Renal pelvis (tissue), 4 donors: ENCODE measurements around the gene PCSK5. TPM values are rescaled to one million over a fixed set of nuclear protein-coding genes. Genes with fewer than 3 reads are reported as not detected.
"Not testable (repeated sequence)": the region's sequence is repeated elsewhere in the genome, so short reads cannot be mapped to it uniquely, and the experiment has no call there.

Source experiments
- DNase-seq: peaks from one replicate; pipeline ENCODE4 v3.0.0-alpha.2; 2013
- polyA plus RNA-seq, 3 donors: library from polyadenylated mRNA; unstranded; fragments of 120-200 nt; gene quantifications; one replicate each; pipeline ENCODE4 v1.2.1, GENCODE V29; 2013; ENCODE audit not compliant: insufficient read length in 3 of 3

The PCSK5 gene
- polyA plus RNA-seq, 3 donors = 13.4 to 18.7 (median 15.9) TPM

- peak; percentile 52 for DNase-seq
These were observed 70.1 kb downstream of the PCSK5 start for GRCh38 chr9:75960551-75960950.

GRCh38 chr9:75962013-75962661 lies 71.7 kb downstream of the PCSK5 start:
- no peak for DNase-seq

GRCh38 chr9:75962662-75963036 lies 72.2 kb downstream of the PCSK5 start:
- no peak for DNase-seq

- not testable (repeated sequence) for DNase-seq
These were observed 72.8 kb downstream of the PCSK5 start for GRCh38 chr9:75963321-75963720.

- no peak for DNase-seq
These were observed 74.0 kb downstream of the PCSK5 start for GRCh38 chr9:75964427-75964826.

GRCh38 chr9:75965231-75965630 lies 74.8 kb downstream of the PCSK5 start:
- no peak for DNase-seq

- DNase-seq = no peak
These were observed 77.1 kb downstream of the PCSK5 start for GRCh38 chr9:75967556-75967955.

GRCh38 chr9:75974016-75974766 lies 83.7 kb downstream of the PCSK5 start:
- DNase-seq = no peak

- no peak for DNase-seq
These were observed 84.6 kb downstream of the PCSK5 start for GRCh38 chr9:75975071-75975470.

GRCh38 chr9:75976549-75976948 lies 86.1 kb downstream of the PCSK5 start:
- DNase-seq = no peak

- no peak for DNase-seq
These were observed 88.9 kb downstream of the PCSK5 start for GRCh38 chr9:75979362-75979761.

- no peak for DNase-seq
These were observed 93.0 kb downstream of the PCSK5 start for GRCh38 chr9:75983319-75984045.

GRCh38 chr9:75985515-75985914 lies 95.0 kb downstream of the PCSK5 start:
- DNase-seq = no peak

GRCh38 chr9:75988663-75989062 lies 98.2 kb downstream of the PCSK5 start:
- DNase-seq = no peak

GRCh38 chr9:75990156-75990555 lies 99.7 kb downstream of the PCSK5 start:
- DNase-seq = no peak

GRCh38 chr9:75990576-75991304 lies 100.3 kb downstream of the PCSK5 start:
- DNase-seq = no peak

- DNase-seq = no peak
These were observed 102.2 kb downstream of the PCSK5 start for GRCh38 chr9:75992482-75993206.

GRCh38 chr9:75993434-75993833 lies 103.0 kb downstream of the PCSK5 start:
- no peak for DNase-seq

- no peak for DNase-seq
These were observed 104.6 kb downstream of the PCSK5 start for GRCh38 chr9:75995066-75995465.

- DNase-seq = no peak
These were observed 106.3 kb downstream of the PCSK5 start for GRCh38 chr9:75996726-75997125.

- no peak for DNase-seq
These were observed 106.7 kb downstream of the PCSK5 start for GRCh38 chr9:75997206-75997605.
